HG02981 (cell line): ENCODE data around the gene TALDO1.
A peak's percentile ranks its signal among the peaks of the same experiment; 100 is the strongest.

Experiments used
- ATAC-seq: cut with Tn5 transposase; IDR thresholded peaks from one replicate; pipeline ENCODE4 v1.9.1; 2021; ENCODE audit warnings: mild to moderate bottlenecking, moderate library complexity; ENCODE audit not compliant: unreplicated experiment

TALDO1 gene

GRCh38 chr11:766936-767210 lies 19.6 kb downstream of the TALDO1 start:
- ATAC-seq = no peak

GRCh38 chr11:767238-767637 lies 20.0 kb downstream of the TALDO1 start:
- ATAC-seq = no peak

GRCh38 chr11:769887-770641 lies 22.8 kb downstream of the TALDO1 start:
- ATAC-seq = no peak

GRCh38 chr11:770642-771616 lies 23.7 kb downstream of the TALDO1 start:
- no peak for ATAC-seq

GRCh38 chr11:771617-772204 lies 24.4 kb downstream of the TALDO1 start:
- no peak for ATAC-seq

- ATAC-seq = no peak
Observed at GRCh38 chr11:772429-773390, 25.4 kb downstream of the TALDO1 start.

- no peak for ATAC-seq
Observed at GRCh38 chr11:773425-773824, 26.2 kb downstream of the TALDO1 start.

GRCh38 chr11:773830-774229 lies 26.6 kb downstream of the TALDO1 start:
- no peak for ATAC-seq

GRCh38 chr11:774873-775592 lies 27.8 kb downstream of the TALDO1 start:
- ATAC-seq = no peak

GRCh38 chr11:776263-776560 lies 28.9 kb downstream of the TALDO1 start:
- no peak for ATAC-seq

GRCh38 chr11:776561-777287 lies 29.5 kb downstream of the TALDO1 start:
- peak; percentile 27 for ATAC-seq

- peak; percentile 77 for ATAC-seq
Observed at GRCh38 chr11:777288-778255, 30.3 kb downstream of the TALDO1 start, which contains the start of gene GATD1. GATD1 (minus strand) TSS chr11:777487; CDS start chr11:777462, 25 bp downstream.

GRCh38 chr11:778976-779954 lies 32.0 kb downstream of the TALDO1 start:
- no peak for ATAC-seq

- no peak for ATAC-seq
Observed at GRCh38 chr11:779955-780532, 32.8 kb downstream of the TALDO1 start.

- ATAC-seq = no peak
Observed at GRCh38 chr11:782264-783174, 35.3 kb downstream of the TALDO1 start.

GRCh38 chr11:783581-784015 lies 36.3 kb downstream of the TALDO1 start:
- ATAC-seq = no peak
